GM21360 (cell line): ENCODE measurements around the gene CYGB.

Experiments
- ATAC-seq: cut with Tn5 transposase; IDR thresholded peaks from one replicate; pipeline ENCODE4 v1.9.1; 2021; ENCODE audit warnings: mild to moderate bottlenecking, moderate library complexity; ENCODE audit not compliant: unreplicated experiment

Gene CYGB

GRCh38 chr17:76501827-76502307, 35.6 kb downstream of the CYGB start:
- ATAC-seq = no peak

- peak; percentile 55 for ATAC-seq
Measured at GRCh38 chr17:76501018-76501826, 36.3 kb downstream of the CYGB start, which contains the start of gene RHBDF2. TSS of gene RHBDF2 (minus strand) at chr17:76501423. CDS start at chr17:76481524, 19,899 bp downstream.

GRCh38 chr17:76500747-76501017, 36.8 kb downstream of the CYGB start:
- peak; percentile 8 for ATAC-seq

- no peak for ATAC-seq
Measured at GRCh38 chr17:76500074-76500746, 37.3 kb downstream of the CYGB start.

GRCh38 chr17:76499267-76499667, 38.2 kb downstream of the CYGB start:
- no peak for ATAC-seq

- ATAC-seq = no peak
Measured at GRCh38 chr17:76498876-76499251, 38.6 kb downstream of the CYGB start.

GRCh38 chr17:76497979-76498875, 39.3 kb downstream of the CYGB start:
- ATAC-seq = no peak

- no peak for ATAC-seq
Measured at GRCh38 chr17:76497699-76497978, 39.9 kb downstream of the CYGB start.

GRCh38 chr17:76496464-76496863, 41.0 kb downstream of the CYGB start:
- ATAC-seq = no peak

- no peak for ATAC-seq
Measured at GRCh38 chr17:76495663-76496400, 41.7 kb downstream of the CYGB start.

GRCh38 chr17:76493505-76494167, 43.9 kb downstream of the CYGB start:
- ATAC-seq = no peak

GRCh38 chr17:76492989-76493501, 44.5 kb downstream of the CYGB start:
- no peak for ATAC-seq

GRCh38 chr17:76492123-76492988, 45.2 kb downstream of the CYGB start:
- ATAC-seq = no peak

GRCh38 chr17:76491271-76492122, 46.0 kb downstream of the CYGB start:
- ATAC-seq = no peak

- no peak for ATAC-seq
Measured at GRCh38 chr17:76490112-76490710, 47.3 kb downstream of the CYGB start.

- no peak for ATAC-seq
Measured at GRCh38 chr17:76487451-76488192, 49.9 kb downstream of the CYGB start.

GRCh38 chr17:76485569-76485968, 51.9 kb downstream of the CYGB start:
- ATAC-seq = no peak
